Measurements from ENCODE around the gene SLC35F3.

GRCh38 chr1:234078143-234078542 lies 173.7 kb downstream of the SLC35F3 start:
- TF ChIP-seq CTCF (optimal IDR thresholded peaks at IDR 0.05 in 1 of 3, IDR thresholded peaks at IDR 0.05 in 1 of 3, conservative IDR thresholded peaks at IDR 0.05 in 1 of 3; ENCODE audit: extremely low read depth in 1 of 3, insufficient read depth in 2 of 3, low read length in 3 of 3): no peak
- TF ChIP-seq EZH2 (IDR thresholded peaks at IDR 0.05; ENCODE audit: low read length): no peak
